GM23338 (cell line): ENCODE data around the gene NKX2-3.

Source experiments
- EZH2 ChIP-seq: fragments of 200-600 bp; sonication (generic); IDR thresholded peaks from one replicate; pipeline ENCODE4 v1.8.0; 2017; ENCODE audit warnings: antibody characterized with exemption, mild to moderate bottlenecking, low read depth; ENCODE audit not compliant: unreplicated experiment
- EZH2phosphoT487 ChIP-seq: fragments of 200-600 bp; sonication (generic); IDR thresholded peaks from one replicate; pipeline ENCODE4 v1.8.1; 2018; ENCODE audit warnings: antibody characterized with exemption; ENCODE audit not compliant: unreplicated experiment
- JUNB ChIP-seq: IDR thresholded peaks from one replicate; pipeline ENCODE4 v1.6.1; 2016; ENCODE audit warnings: antibody characterized with exemption; ENCODE audit not compliant: unreplicated experiment
- POLR2AphosphoS5 ChIP-seq: IDR thresholded peaks from 2 replicates; pipeline ENCODE4 v1.6.1; 2016; ENCODE audit warnings: antibody characterized with exemption, low read depth
- STAT1 ChIP-seq: IDR thresholded peaks from one replicate; pipeline ENCODE4 v1.6.1; 2016; ENCODE audit warnings: antibody characterized with exemption; ENCODE audit not compliant: unreplicated experiment
- TF ChIP-seq, protein P1 (sequence below), 2 experiments: fragments of 200-600 bp in 1 of 2; sonication (generic) in 1 of 2; conservative IDR thresholded peaks; 2 replicates each; pipeline versions ENCODE4 v1.5.1 to v1.6.1; 2016 to 2017; ENCODE audit warnings: antibody characterized with exemption in 2 of 2, low read depth in 2 of 2, mild to moderate bottlenecking in 2 of 2, moderate library complexity in 1 of 2
- TF ChIP-seq, protein P2 (sequence below): IDR thresholded peaks from 2 replicates; pipeline ENCODE4 v1.6.1; 2016; ENCODE audit warnings: antibody characterized with exemption

DNA sequence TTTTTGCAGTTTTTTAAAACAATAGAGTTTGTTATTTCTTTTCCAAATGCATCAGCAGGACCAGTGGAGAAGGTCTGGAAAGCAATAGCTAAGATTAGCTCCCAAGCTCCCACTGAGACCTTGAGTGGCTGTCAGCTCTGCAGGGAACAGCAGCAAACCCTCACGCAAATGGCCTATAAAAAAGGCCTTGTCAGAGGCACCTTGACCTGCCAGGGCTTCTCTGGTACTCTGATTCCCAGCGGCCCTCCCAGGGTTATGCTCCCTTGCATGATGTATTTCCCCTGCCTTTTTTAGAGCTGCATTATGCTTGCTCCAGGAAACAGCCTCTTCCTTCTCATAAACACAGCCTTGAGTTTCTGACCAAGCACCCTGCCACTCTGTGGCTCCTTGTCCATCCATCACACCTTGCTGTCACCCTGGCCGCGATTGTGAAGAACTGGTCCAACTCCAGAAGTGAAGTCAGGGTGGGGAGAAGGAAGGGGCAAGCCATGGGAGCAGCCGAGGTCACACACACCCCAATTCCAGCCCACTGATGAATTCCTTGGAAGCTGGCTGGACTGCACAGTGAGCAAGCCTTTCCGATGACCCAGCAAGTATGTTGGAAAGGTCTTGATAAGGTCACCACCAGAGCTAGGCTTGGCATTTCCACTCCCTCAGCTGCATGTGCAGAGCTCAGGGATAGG is 35.3 kb upstream of the NKX2-3 start:
- TF ChIP-seq JUNB (no peak), POLR2AphosphoS5 (no peak), EZH2phosphoT487 (no peak), EZH2 (no peak), STAT1 (no peak)
- TF ChIP-seq, protein P1, sequence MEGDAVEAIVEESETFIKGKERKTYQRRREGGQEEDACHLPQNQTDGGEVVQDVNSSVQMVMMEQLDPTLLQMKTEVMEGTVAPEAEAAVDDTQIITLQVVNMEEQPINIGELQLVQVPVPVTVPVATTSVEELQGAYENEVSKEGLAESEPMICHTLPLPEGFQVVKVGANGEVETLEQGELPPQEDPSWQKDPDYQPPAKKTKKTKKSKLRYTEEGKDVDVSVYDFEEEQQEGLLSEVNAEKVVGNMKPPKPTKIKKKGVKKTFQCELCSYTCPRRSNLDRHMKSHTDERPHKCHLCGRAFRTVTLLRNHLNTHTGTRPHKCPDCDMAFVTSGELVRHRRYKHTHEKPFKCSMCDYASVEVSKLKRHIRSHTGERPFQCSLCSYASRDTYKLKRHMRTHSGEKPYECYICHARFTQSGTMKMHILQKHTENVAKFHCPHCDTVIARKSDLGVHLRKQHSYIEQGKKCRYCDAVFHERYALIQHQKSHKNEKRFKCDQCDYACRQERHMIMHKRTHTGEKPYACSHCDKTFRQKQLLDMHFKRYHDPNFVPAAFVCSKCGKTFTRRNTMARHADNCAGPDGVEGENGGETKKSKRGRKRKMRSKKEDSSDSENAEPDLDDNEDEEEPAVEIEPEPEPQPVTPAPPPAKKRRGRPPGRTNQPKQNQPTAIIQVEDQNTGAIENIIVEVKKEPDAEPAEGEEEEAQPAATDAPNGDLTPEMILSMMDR (conservative IDR thresholded peaks at IDR 0.05; ENCODE audit: low read depth in 2 of 2), result no peak
- TF ChIP-seq, protein P2, sequence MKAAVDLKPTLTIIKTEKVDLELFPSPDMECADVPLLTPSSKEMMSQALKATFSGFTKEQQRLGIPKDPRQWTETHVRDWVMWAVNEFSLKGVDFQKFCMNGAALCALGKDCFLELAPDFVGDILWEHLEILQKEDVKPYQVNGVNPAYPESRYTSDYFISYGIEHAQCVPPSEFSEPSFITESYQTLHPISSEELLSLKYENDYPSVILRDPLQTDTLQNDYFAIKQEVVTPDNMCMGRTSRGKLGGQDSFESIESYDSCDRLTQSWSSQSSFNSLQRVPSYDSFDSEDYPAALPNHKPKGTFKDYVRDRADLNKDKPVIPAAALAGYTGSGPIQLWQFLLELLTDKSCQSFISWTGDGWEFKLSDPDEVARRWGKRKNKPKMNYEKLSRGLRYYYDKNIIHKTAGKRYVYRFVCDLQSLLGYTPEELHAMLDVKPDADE, result no peak
